ENCODE data around the gene PHRF1. TPM values are rescaled to one million over a fixed set of nuclear protein-coding genes. Genes with fewer than 3 reads are reported as not detected.

Gene PHRF1
- total and polyA plus RNA-seq, 9 of the 15 experiments (the other 6 are each of a cell fraction or from before 2014, with no cell fraction given), result 0.07 to 37.2 (median 7.7) TPM

DNA sequence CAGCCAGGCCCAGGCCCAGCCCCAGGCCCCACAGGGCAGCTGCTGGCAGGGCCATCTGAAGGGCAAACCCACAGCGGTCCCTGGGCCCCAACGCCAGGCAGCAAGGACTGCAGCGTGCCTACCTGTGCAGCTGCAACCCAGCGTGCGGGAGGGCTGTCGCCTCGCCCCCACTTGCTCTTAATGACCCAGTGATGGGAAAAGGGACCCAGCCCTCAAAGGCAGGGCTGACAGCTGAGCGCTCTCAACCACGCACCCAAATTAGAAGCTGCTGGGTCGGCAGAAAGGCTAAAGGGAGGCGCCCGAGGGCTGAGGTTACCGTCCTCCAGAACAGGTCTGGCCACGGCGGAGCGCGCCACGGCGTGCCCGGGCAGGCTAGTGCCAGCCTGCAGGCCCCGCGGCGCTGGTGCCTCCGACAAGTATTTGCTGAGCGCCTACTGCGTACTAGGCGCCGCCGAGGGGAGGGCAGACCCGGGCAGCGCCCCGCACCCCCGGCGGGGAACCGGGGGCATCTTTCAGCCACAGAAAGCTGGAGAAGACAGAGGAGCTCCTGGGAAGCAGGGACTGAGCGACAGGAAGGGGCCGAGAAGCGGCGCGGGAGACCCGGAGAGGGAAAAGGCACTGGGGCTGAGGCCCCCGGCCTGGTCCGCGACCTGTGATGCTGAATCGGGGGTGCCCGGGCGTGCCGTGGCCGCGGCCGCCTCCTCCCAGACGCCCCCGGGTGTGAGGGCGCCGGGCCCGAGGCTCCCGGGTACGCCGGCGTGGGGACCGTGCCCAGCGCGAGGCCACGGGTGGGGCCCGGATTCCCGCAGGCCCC is 41.7 kb upstream of the PHRF1 start (continued):
- TF ChIP-seq, protein P1, sequence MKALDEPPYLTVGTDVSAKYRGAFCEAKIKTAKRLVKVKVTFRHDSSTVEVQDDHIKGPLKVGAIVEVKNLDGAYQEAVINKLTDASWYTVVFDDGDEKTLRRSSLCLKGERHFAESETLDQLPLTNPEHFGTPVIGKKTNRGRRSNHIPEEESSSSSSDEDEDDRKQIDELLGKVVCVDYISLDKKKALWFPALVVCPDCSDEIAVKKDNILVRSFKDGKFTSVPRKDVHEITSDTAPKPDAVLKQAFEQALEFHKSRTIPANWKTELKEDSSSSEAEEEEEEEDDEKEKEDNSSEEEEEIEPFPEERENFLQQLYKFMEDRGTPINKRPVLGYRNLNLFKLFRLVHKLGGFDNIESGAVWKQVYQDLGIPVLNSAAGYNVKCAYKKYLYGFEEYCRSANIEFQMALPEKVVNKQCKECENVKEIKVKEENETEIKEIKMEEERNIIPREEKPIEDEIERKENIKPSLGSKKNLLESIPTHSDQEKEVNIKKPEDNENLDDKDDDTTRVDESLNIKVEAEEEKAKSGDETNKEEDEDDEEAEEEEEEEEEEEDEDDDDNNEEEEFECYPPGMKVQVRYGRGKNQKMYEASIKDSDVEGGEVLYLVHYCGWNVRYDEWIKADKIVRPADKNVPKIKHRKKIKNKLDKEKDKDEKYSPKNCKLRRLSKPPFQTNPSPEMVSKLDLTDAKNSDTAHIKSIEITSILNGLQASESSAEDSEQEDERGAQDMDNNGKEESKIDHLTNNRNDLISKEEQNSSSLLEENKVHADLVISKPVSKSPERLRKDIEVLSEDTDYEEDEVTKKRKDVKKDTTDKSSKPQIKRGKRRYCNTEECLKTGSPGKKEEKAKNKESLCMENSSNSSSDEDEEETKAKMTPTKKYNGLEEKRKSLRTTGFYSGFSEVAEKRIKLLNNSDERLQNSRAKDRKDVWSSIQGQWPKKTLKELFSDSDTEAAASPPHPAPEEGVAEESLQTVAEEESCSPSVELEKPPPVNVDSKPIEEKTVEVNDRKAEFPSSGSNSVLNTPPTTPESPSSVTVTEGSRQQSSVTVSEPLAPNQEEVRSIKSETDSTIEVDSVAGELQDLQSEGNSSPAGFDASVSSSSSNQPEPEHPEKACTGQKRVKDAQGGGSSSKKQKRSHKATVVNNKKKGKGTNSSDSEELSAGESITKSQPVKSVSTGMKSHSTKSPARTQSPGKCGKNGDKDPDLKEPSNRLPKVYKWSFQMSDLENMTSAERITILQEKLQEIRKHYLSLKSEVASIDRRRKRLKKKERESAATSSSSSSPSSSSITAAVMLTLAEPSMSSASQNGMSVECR (CRISPR knock-in tag; IDR thresholded peaks at IDR 0.05), result peak; percentile 46
- TF ChIP-seq NONO (IDR thresholded peaks at IDR 0.05; ENCODE audit: low read depth in 2 of 2, low read length in 1 of 2) (0 out of 4 replicates have a peak, but pooled peaks of 1 of the 2 experiments have one; percentile 14), ZC3H4 (CRISPR knock-in tag; IDR thresholded peaks at IDR 0.05; ENCODE audit: borderline replicate concordance) (no peak), FOXA3 (CRISPR knock-in tag; conservative IDR thresholded peaks at IDR 0.05 in 1 of 2, IDR thresholded peaks at IDR 0.05 in 1 of 2) (no peak), SRSF1 (IDR thresholded peaks at IDR 0.05; ENCODE audit: low read depth, low read length) (no peak), CAMTA2 (CRISPR knock-in tag; conservative IDR thresholded peaks at IDR 0.05) (0 out of 2 replicates have a peak, but pooled peaks have one; percentile 58), EZH2 (IDR thresholded peaks at IDR 0.05; ENCODE audit: borderline replicate concordance, low read depth, low read length) (no peak), HDAC8 (tag; IDR thresholded peaks at IDR 0.05) (no peak), ZFP36 (IDR thresholded peaks at IDR 0.05; ENCODE audit: low read depth, low read length, partially characterized antibody) (peak; percentile 16), RBBP5 (IDR thresholded peaks at IDR 0.05; ENCODE audit: borderline replicate concordance, insufficient read depth, low read length, poor library complexity, severe bottlenecking) (peak; percentile 14), ZNF445 (CRISPR knock-in tag; IDR thresholded peaks at IDR 0.05; ENCODE audit: low read depth) (no peak), ZNF232 (CRISPR knock-in tag; IDR thresholded peaks at IDR 0.05) (no peak)
- TF ChIP-seq, protein P2, sequence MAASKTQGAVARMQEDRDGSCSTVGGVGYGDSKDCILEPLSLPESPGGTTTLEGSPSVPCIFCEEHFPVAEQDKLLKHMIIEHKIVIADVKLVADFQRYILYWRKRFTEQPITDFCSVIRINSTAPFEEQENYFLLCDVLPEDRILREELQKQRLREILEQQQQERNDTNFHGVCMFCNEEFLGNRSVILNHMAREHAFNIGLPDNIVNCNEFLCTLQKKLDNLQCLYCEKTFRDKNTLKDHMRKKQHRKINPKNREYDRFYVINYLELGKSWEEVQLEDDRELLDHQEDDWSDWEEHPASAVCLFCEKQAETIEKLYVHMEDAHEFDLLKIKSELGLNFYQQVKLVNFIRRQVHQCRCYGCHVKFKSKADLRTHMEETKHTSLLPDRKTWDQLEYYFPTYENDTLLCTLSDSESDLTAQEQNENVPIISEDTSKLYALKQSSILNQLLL (CRISPR knock-in tag; IDR thresholded peaks at IDR 0.05; ENCODE audit: borderline replicate concordance), result no peak
- TF ChIP-seq, protein P3, sequence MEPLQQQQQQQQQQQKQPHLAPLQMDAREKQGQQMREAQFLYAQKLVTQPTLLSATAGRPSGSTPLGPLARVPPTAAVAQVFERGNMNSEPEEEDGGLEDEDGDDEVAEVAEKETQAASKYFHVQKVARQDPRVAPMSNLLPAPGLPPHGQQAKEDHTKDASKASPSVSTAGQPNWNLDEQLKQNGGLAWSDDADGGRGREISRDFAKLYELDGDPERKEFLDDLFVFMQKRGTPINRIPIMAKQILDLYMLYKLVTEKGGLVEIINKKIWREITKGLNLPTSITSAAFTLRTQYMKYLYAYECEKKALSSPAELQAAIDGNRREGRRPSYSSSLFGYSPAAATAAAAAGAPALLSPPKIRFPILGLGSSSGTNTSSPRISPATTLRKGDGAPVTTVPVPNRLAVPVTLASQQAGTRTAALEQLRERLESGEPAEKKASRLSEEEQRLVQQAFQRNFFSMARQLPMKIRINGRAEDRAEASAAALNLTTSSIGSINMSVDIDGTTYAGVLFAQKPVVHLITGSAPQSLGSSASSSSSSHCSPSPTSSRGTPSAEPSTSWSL (CRISPR knock-in tag; IDR thresholded peaks at IDR 0.05; ENCODE audit: borderline replicate concordance), result no peak

All from K562 (cell line).